Astrocyte of the spinal cord (primary cell): ENCODE data around the gene CAPN8.

Experiments used
- DNase-seq: peaks from one replicate; pipeline ENCODE4 v3.0.0; 2011; ENCODE audit warnings: low read depth, low spot score
- H3K4me3 ChIP-seq: 2 replicates; pipeline ENCODE4 v1.5.1; 2011; ENCODE audit warnings: low read depth, mild to moderate bottlenecking, low read length, moderate library complexity
- CTCF ChIP-seq: IDR thresholded peaks from 2 replicates; pipeline ENCODE4 v1.5.1; 2012; ENCODE audit warnings: low read depth, mild to moderate bottlenecking, low read length, inconsistent platforms
- in situ Hi-C: cut with HindIII; loops from 2 replicates; pipeline ENCODE4 v1.10.0; 2017; ENCODE audit warnings: low sequenced_read_pairs

CAPN8 gene

GRCh38 chr1:223540485-223541106, 124.9 kb downstream of the CAPN8 start:
- in situ Hi-C loops: no loop called here
- DNase-seq: no peak
- no peak for TF ChIP-seq CTCF
- H3K4me3 ChIP-seq: no peak overlapping the region

- no peak overlapping the region for H3K4me3 ChIP-seq
- no peak for TF ChIP-seq CTCF
- no peak for DNase-seq
- in situ Hi-C loops: no loop called here
Measured at GRCh38 chr1:223539750-223540149, 125.8 kb downstream of the CAPN8 start.

- no peak for TF ChIP-seq CTCF
- DNase-seq: no peak
- H3K4me3 ChIP-seq: no peak overlapping the region
- in situ Hi-C loops: no loop called here
Measured at GRCh38 chr1:223538981-223539380, 126.5 kb downstream of the CAPN8 start.

GRCh38 chr1:223535319-223535718, 130.2 kb downstream of the CAPN8 start:
- in situ Hi-C loops: no loop called here
- H3K4me3 ChIP-seq: no peak overlapping the region

GRCh38 chr1:223534677-223535076, 130.8 kb downstream of the CAPN8 start:
- no peak for DNase-seq
- in situ Hi-C loops: no loop called here
- no peak overlapping the region for H3K4me3 ChIP-seq
- TF ChIP-seq CTCF: no peak

More at GRCh38 chr1:223535319-223535718, 130.2 kb downstream of the CAPN8 start:
- TF ChIP-seq CTCF: no peak
- no peak for DNase-seq

- no peak for DNase-seq
- no peak overlapping the region for H3K4me3 ChIP-seq
- in situ Hi-C loops: no loop called here
- no peak for TF ChIP-seq CTCF
Measured at GRCh38 chr1:223533708-223534107, 131.8 kb downstream of the CAPN8 start.
